Suppressor macrophage treated with lipopolysaccharide for 4 hours (primary cell): ENCODE measurements around the gene MRPS35.

Source experiments
- DNase-seq: peaks from one replicate; pipeline ENCODE4 v3.0.0-alpha.2; 2020

Gene MRPS35

GRCh38 chr12:27710592-27711316, at the start of gene MRPS35:
TSS of gene MRPS35 (plus strand) at chr12:27710832. CDS start at chr12:27710844, 12 bp downstream.
- peak; percentile 95 for DNase-seq

- DNase-seq: no peak
Observed at GRCh38 chr12:27665704-27666103, 44.9 kb upstream of the MRPS35 start.

GRCh38 chr12:27666510-27666909, 44.1 kb upstream of the MRPS35 start:
- DNase-seq: no peak

GRCh38 chr12:27667540-27667939, 43.1 kb upstream of the MRPS35 start:
- DNase-seq: peak; percentile 42

GRCh38 chr12:27672051-27672450, 38.6 kb upstream of the MRPS35 start:
- no peak for DNase-seq

- DNase-seq: no peak
Observed at GRCh38 chr12:27672643-27673042, 38.0 kb upstream of the MRPS35 start.

- DNase-seq: no peak
Observed at GRCh38 chr12:27673101-27673718, 37.4 kb upstream of the MRPS35 start.

- no peak for DNase-seq
Observed at GRCh38 chr12:27674989-27675388, 35.6 kb upstream of the MRPS35 start.

- DNase-seq: no peak
Observed at GRCh38 chr12:27680619-27681018, 30.0 kb upstream of the MRPS35 start.

- DNase-seq: no peak
Observed at GRCh38 chr12:27682534-27682933, 28.1 kb upstream of the MRPS35 start.

GRCh38 chr12:27685274-27685673, 25.4 kb upstream of the MRPS35 start:
- DNase-seq: no peak

- no peak for DNase-seq
Observed at GRCh38 chr12:27686147-27686546, 24.5 kb upstream of the MRPS35 start.

GRCh38 chr12:27688671-27689070, 22.0 kb upstream of the MRPS35 start:
- no peak for DNase-seq

GRCh38 chr12:27689558-27690180, 21.0 kb upstream of the MRPS35 start:
- DNase-seq: no peak

GRCh38 chr12:27693403-27693802, 17.2 kb upstream of the MRPS35 start:
- no peak for DNase-seq

- no peak for DNase-seq
Observed at GRCh38 chr12:27695556-27696292, 14.9 kb upstream of the MRPS35 start.

GRCh38 chr12:27696293-27696652, 14.4 kb upstream of the MRPS35 start, which contains the start of gene REP15:
TSS of gene REP15 (plus strand) at chr12:27696447. CDS start at chr12:27696563, 116 bp downstream.
- no peak for DNase-seq

GRCh38 chr12:27696864-27697564, 13.6 kb upstream of the MRPS35 start:
- no peak for DNase-seq

- DNase-seq: peak; percentile 83
Observed at GRCh38 chr12:27703720-27704452, 6.7 kb upstream of the MRPS35 start.

- no peak for DNase-seq
Observed at GRCh38 chr12:27705263-27705662, 5.4 kb upstream of the MRPS35 start.

GRCh38 chr12:27707216-27707615, 3.4 kb upstream of the MRPS35 start:
- DNase-seq: no peak
